Activated CD8-positive, alpha-beta T cell treated with anti-CD3 and anti-CD28 coated beads for 36 hours (primary cell): ENCODE measurements around the gene SMAD9. TPM values are rescaled to one million over a fixed set of nuclear protein-coding genes. Genes with fewer than 3 reads are reported as not detected.

Source experiments
- ATAC-seq: fragments of 200-7000 bp; cut with Tn5 transposase; one replicate; pipeline ENCODE4 v1.10.0; 2021; ENCODE audit warnings: mild to moderate bottlenecking, moderate library complexity
- CTCF ChIA-PET: fragments of 350-600 bp; sonication (Branson Sonifier 250); formaldehyde crosslinking; loops from one replicate; lab custom pipeline; 2021; ENCODE audit warnings: antibody characterized with exemption; lab: Charles Lee
- POLR2A ChIA-PET: fragments of 350-600 bp; sonication (Branson Sonifier 250); formaldehyde crosslinking; loops from one replicate; lab custom pipeline; 2021; ENCODE audit warnings: antibody characterized with exemption; lab: Charles Lee
- DNase-seq: peaks from one replicate; pipeline ENCODE4 v3.0.0-alpha.2; 2020
- H3K27ac Mint-ChIP-seq: one replicate; pipeline ENCODE4 v1.8.0; 2021; ENCODE audit warnings: mild to moderate bottlenecking, mixed read lengths
- H3K27me3 Mint-ChIP-seq: one replicate; pipeline ENCODE4 v1.8.0; 2021; ENCODE audit warnings: mixed read lengths
- H3K36me3 Mint-ChIP-seq: one replicate; pipeline ENCODE4 v1.8.0; 2021; ENCODE audit warnings: low read depth, mixed read lengths
- H3K4me1 Mint-ChIP-seq: one replicate; pipeline ENCODE4 v1.8.0; 2021; ENCODE audit warnings: low read depth, mixed read lengths
- H3K4me3 Mint-ChIP-seq: one replicate; pipeline ENCODE4 v1.8.0; 2021; ENCODE audit warnings: mild to moderate bottlenecking, moderate library complexity, mixed read lengths
- H3K9me3 Mint-ChIP-seq: one replicate; pipeline ENCODE4 v1.8.0; 2021; ENCODE audit warnings: mixed read lengths
- CTCF ChIP-seq: fragments of 200-600 bp; IDR thresholded peaks from one replicate; pipeline ENCODE4 v1.8.0; 2022; ENCODE audit warnings: antibody characterized with exemption, mild to moderate bottlenecking
- intact Hi-C: fragments of 100-400 bp; cut with micrococcal nuclease; formaldehyde crosslinking; loops from one replicate; pipeline ENCODE4 v1.10.0; 2022
- total RNA-seq, 2 experiments: library from RNA; stranded (reverse); gene quantifications; one replicate each; pipeline ENCODE4 v1.2.3, GENCODE V29; 2021

SMAD9 gene
- total RNA-seq, 2 experiments from 2014 or later = 0.11 TPM

- H3K27ac Mint-ChIP-seq = no peak overlapping the region
- no peaks in the 10 kb centered on the region for H3K36me3 Mint-ChIP-seq
- H3K27me3 Mint-ChIP-seq = peaks cover 35% of the 10 kb centered on the region
- no peak for ATAC-seq
- POLR2A ChIA-PET = no interaction called here
- no peaks in the 10 kb centered on the region for H3K4me1 Mint-ChIP-seq
- TF ChIP-seq CTCF = no peak
- DNase-seq = no peak
- intact Hi-C loops = no loop called here
- no peaks in the 10 kb centered on the region for H3K9me3 Mint-ChIP-seq
- CTCF ChIA-PET = interaction anchor here (1.2 kb wide), 1 partner anchor 32 kb away, joined by 3 read pairs; no protein-coding TSS in a partner anchor
- no peak overlapping the region for H3K4me3 Mint-ChIP-seq
Measured at GRCh38 chr13:36913463-36913862, 6.6 kb downstream of the SMAD9 start.

GRCh38 chr13:36912973-36913372 is 7.1 kb downstream of the SMAD9 start:
- Mint-ChIP-seq H3K4me1 (no peaks in the 10 kb centered on the region), H3K36me3 (no peaks in the 10 kb centered on the region), H3K27ac (no peak overlapping the region), H3K27me3 (peaks cover 31% of the 10 kb centered on the region), H3K4me3 (no peak overlapping the region), H3K9me3 (no peaks in the 10 kb centered on the region)
- intact Hi-C loops = no loop called here
- ChIA-PET POLR2A (no interaction called here), CTCF (interaction anchor here (1.2 kb wide), 1 partner anchor 31 kb away, joined by 3 read pairs; no protein-coding TSS in a partner anchor)
- TF ChIP-seq CTCF = no peak
- ATAC-seq (no peak), DNase-seq (no peak)

GRCh38 chr13:36912369-36912768 is 7.7 kb downstream of the SMAD9 start:
- Mint-ChIP-seq H3K4me3 (no peak overlapping the region), H3K4me1 (no peaks in the 10 kb centered on the region), H3K27me3 (peaks cover 27% of the 10 kb centered on the region), H3K9me3 (no peaks in the 10 kb centered on the region), H3K27ac (no peak overlapping the region), H3K36me3 (no peaks in the 10 kb centered on the region)
- intact Hi-C loops = no loop called here
- DNase-seq (no peak), ATAC-seq (no peak)
- POLR2A ChIA-PET = no interaction called here
- no peak for TF ChIP-seq CTCF
- CTCF ChIA-PET = no interaction called here

GRCh38 chr13:36910545-36910944 is 9.5 kb downstream of the SMAD9 start:
- Mint-ChIP-seq H3K27me3 (peaks cover 23% of the 10 kb centered on the region), H3K27ac (no peak overlapping the region), H3K36me3 (no peaks in the 10 kb centered on the region), H3K4me1 (no peaks in the 10 kb centered on the region), H3K4me3 (no peak overlapping the region), H3K9me3 (no peaks in the 10 kb centered on the region)
- no peak for TF ChIP-seq CTCF
- POLR2A ChIA-PET = no interaction called here
- no peak for DNase-seq
- CTCF ChIA-PET = interaction anchor here (0.8 kb wide), 1 partner anchor 174 kb away, joined by 3 read pairs; no protein-coding TSS in a partner anchor
- ATAC-seq = no peak
- intact Hi-C loops = no loop called here

- ChIA-PET CTCF (no interaction called here), POLR2A (no interaction called here)
- no peak for TF ChIP-seq CTCF
- intact Hi-C loops = no loop called here
- Mint-ChIP-seq H3K4me1 (no peaks in the 10 kb centered on the region), H3K9me3 (no peaks in the 10 kb centered on the region), H3K27ac (no peak overlapping the region), H3K27me3 (peaks cover 17% of the 10 kb centered on the region), H3K4me3 (no peak overlapping the region), H3K36me3 (no peaks in the 10 kb centered on the region)
- no peak for DNase-seq
- no peak for ATAC-seq
Measured at GRCh38 chr13:36907821-36908220, 12.2 kb downstream of the SMAD9 start.
